Measurements from ENCODE around the gene RABEP1. TPM values are rescaled to one million over a fixed set of nuclear protein-coding genes. Genes with fewer than 3 reads are reported as not detected.

The RABEP1 gene
- total RNA-seq, 4 donors from 2014 or later: 36.0 to 57.7 (median 40.9) TPM

DNA sequence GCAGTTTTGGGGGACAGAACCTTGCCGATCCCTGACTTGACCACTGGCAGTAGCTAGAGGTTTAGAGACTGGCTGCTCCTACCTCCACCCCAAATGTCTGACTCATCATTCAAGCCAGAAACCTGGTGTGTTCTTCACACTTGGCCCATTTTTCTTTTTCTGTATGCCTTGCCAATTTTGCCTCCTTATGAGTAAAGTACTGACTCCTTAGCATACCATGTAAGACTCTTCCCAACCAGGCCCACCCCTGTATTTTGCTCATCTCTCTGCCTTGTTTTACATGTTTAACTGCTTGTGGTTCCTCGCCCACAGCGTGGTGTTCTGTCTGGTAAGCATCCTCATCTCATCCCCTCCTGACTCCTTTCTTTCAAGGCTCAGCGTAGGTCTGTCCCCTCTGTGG is 99.5 kb downstream of the RABEP1 start:
- Histone ChIP-seq H3K4me3 (replicated peaks in 1 of 3) (no peak overlapping the region), H3K27ac (no peak overlapping the region), H3K27me3 (no peaks in the 10 kb centered on the region), H3K4me1 (no peaks in the 10 kb centered on the region), H3K36me3 (peaks cover 76 to 92% of the 10 kb centered on the region in 2 donors), H3K9me3 (no peaks in the 10 kb centered on the region)
- no peak for TF ChIP-seq POLR2A (IDR thresholded peaks at IDR 0.05)
- no peak for DNase-seq
- 98 to 99% methylated on average over 4 of the region's 4 CpGs for WGBS, 2 donors
- intact Hi-C loops (cut with DNase I): no loop called here

DNA sequence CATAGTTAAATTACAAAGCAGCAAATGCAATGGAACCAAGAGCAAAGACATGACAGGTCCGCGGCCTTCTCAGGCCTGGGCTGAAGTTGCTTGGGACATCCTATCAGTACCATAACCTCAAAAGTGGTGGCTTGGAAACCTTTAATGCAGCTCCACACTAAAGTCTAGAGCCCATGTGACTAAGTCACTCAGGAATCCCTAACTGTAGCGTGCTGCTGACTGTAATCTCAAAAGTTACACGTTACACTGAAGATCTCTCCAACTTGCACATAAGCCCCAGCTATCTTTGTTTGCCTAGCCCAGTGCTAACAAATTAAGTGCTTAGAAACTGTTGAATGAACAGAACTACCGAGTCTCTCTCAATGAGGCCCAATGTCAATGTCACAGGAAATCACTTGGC is 109.6 kb downstream of the RABEP1 start:
- H3K4me1 ChIP-seq: no peaks in the 10 kb centered on the region
- intact Hi-C loops (cut with DNase I): no loop called here
- peaks cover 77 to 84% of the 10 kb centered on the region in 2 donors for H3K36me3 ChIP-seq
- DNase-seq: no peak
- no peaks in the 10 kb centered on the region for H3K27me3 ChIP-seq
- no peak overlapping the region for H3K27ac ChIP-seq
- 90 to 94% methylated on average over 5 of the region's 5 CpGs for WGBS, 2 donors
- TF ChIP-seq CTCF (IDR thresholded peaks at IDR 0.05) (no peak), POLR2A (IDR thresholded peaks at IDR 0.05) (no peak)
- H3K4me3 ChIP-seq (replicated peaks in 1 of 3): no peak overlapping the region
- no peaks in the 10 kb centered on the region for H3K9me3 ChIP-seq

GRCh38 chr17:5396612-5397011 is 114.5 kb downstream of the RABEP1 start:
- Histone ChIP-seq H3K4me1 (no peaks in the 10 kb centered on the region), H3K9me3 (no peaks in the 10 kb centered on the region), H3K36me3 (peaks cover 66 to 90% of the 10 kb centered on the region in 2 donors), H3K27ac (no peak overlapping the region), H3K4me3 (replicated peaks in 1 of 3) (no peak overlapping the region), H3K27me3 (no peaks in the 10 kb centered on the region)
- TF ChIP-seq CTCF (IDR thresholded peaks at IDR 0.05) (no peak), POLR2A (IDR thresholded peaks at IDR 0.05) (no peak)
- WGBS, 2 donors: 94 to 96% methylated on average over 2 of the region's 2 CpGs
- intact Hi-C loops (cut with DNase I): no loop called here
- no peak for DNase-seq

DNA sequence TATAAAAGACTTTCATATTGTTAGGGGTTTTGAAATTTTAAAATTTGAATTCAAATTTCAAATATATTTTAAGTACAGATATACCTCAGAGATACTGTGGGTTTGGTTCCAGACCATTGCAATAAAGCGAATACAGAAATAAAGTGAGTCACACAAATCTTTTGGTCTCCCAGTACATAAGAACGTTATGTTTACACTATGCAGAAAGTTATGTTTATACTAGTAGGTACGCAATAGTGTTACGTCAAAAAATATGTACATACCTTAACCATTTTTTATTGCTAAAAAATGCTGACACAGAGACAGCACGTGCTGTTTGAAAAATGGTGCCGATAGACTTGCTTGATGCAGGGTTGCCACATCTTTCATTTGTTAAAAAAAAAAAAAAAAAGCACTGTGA is 117.7 kb downstream of the RABEP1 start:
- intact Hi-C loops (cut with DNase I): no loop called here
- DNase-seq: no peak
- WGBS, 2 donors: 89 to 90% methylated on average over 6 of the region's 6 CpGs

DNA sequence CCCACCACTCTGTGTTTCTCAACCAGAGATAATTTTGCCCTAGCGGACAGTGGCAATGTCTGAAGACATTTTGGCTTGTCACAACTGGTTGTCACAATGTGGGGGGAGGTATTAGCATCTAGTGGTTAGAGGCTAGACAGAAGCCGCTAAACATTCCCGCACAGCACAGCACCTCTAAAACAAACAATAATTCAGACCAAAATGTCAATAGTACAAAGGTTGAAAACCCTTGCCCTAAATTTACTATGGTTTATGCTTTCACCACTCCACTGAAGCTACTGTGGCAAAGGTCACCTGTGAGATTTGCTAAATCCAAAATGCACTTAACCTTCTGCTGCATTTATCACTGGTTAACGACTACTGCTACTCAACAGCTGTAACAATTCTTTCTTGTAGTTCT is 123.3 kb downstream of the RABEP1 start:
- Histone ChIP-seq H3K27me3 (no peaks in the 10 kb centered on the region), H3K9me3 (no peaks in the 10 kb centered on the region), H3K27ac (no peak overlapping the region), H3K36me3 (peaks cover 89 to 92% of the 10 kb centered on the region in 2 donors), H3K4me1 (no peaks in the 10 kb centered on the region), H3K4me3 (replicated peaks in 1 of 3) (no peak overlapping the region)
- 93 to 94% methylated on average over 4 of the region's 4 CpGs for WGBS, 2 donors
- no peak for DNase-seq
- intact Hi-C loops (cut with DNase I): no loop called here
- no peak for TF ChIP-seq CTCF (IDR thresholded peaks at IDR 0.05)
- no peak for TF ChIP-seq POLR2A (IDR thresholded peaks at IDR 0.05)

More for the DNA sequence above, 117.7 kb downstream of the RABEP1 start:
- no peaks in the 10 kb centered on the region for H3K4me1 ChIP-seq
- peaks cover 75 to 89% of the 10 kb centered on the region in 2 donors for H3K36me3 ChIP-seq
- H3K4me3 ChIP-seq (replicated peaks in 1 of 3): no peak overlapping the region
- no peak overlapping the region for H3K27ac ChIP-seq
- H3K27me3 ChIP-seq: no peaks in the 10 kb centered on the region
- TF ChIP-seq CTCF (IDR thresholded peaks at IDR 0.05) (no peak), POLR2A (IDR thresholded peaks at IDR 0.05) (no peak)
- H3K9me3 ChIP-seq: no peaks in the 10 kb centered on the region

DNA sequence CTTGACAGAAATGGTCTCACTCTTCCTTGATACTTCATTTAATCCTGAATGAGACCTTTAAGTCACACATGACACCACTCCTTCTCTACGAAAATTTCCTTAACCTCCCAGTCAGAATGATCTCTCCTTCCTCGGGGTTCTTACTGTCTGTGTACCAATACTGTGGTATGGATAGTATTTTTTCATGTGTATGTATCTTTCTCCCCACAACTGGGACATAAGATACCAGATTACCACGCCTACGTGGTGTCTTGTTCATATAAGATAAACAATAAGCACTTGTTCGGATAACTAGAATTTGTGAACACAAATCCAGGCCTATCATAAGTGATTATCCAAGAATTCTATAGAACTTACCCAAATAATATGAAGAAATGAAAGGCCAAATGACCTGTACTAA is 126.1 kb downstream of the RABEP1 start:
- intact Hi-C loops (cut with DNase I): no loop called here
- no peak for DNase-seq
- 81 to 85% methylated on average over 5 of the region's 5 CpGs for WGBS, 2 donors
- no peak overlapping the region for H3K27ac ChIP-seq
- no peaks in the 10 kb centered on the region for H3K4me1 ChIP-seq
- no peaks in the 10 kb centered on the region for H3K27me3 ChIP-seq
- no peaks in the 10 kb centered on the region for H3K9me3 ChIP-seq
- no peak for TF ChIP-seq CTCF (IDR thresholded peaks at IDR 0.05)
- TF ChIP-seq POLR2A (IDR thresholded peaks at IDR 0.05): no peak
- H3K36me3 ChIP-seq: peaks cover 84 to 86% of the 10 kb centered on the region in 2 donors
- no peak overlapping the region for H3K4me3 ChIP-seq (replicated peaks in 1 of 3)
